HepG2 (cell line): Measurements from ENCODE around the gene TEKTIP1. TPM values are rescaled to one million over a fixed set of nuclear protein-coding genes. Genes with fewer than 3 reads are reported as not detected.
A peak's percentile ranks its signal among the peaks of the same experiment; 100 is the strongest.

Experiments
- CEBPG ChIP-seq: IDR thresholded peaks from 2 replicates; pipeline ENCODE4 v1.6.1; 2016
- CREB1 ChIP-seq, 2 experiments: fragments of 450-650 bp in 1 of 2; IDR thresholded peaks; 2 replicates each; pipeline ENCODE4 v1.6.1; 2016 to 2017; ENCODE audit warnings: control low read depth in 1 of 2, mild to moderate bottlenecking in 1 of 2, missing compliant biosample characterization in 1 of 2, missing genetic modification characterization in 1 of 2
- CREM ChIP-seq, 2 experiments: sonication (generic) in 1 of 2; formaldehyde crosslinking in 1 of 2; IDR thresholded peaks; 2 replicates each; pipeline versions ENCODE4 v1.4.0 to v1.6.1; 2016 to 2020; ENCODE audit warnings: antibody characterized with exemption in 1 of 2, mild to moderate bottlenecking in 1 of 2, missing genetic modification reagents in 1 of 2
- IRF9 ChIP-seq: sonication (generic); formaldehyde crosslinking; IDR thresholded peaks from 2 replicates; pipeline ENCODE4 v1.8.0; 2022; ENCODE audit warnings: missing genetic modification reagents, mild to moderate bottlenecking, borderline replicate concordance
- JUN ChIP-seq: sonication (generic); formaldehyde crosslinking; IDR thresholded peaks from 2 replicates; pipeline ENCODE4 v1.4.0; 2020; ENCODE audit warnings: mild to moderate bottlenecking, missing genetic modification reagents
- KLF9 ChIP-seq: IDR thresholded peaks from 2 replicates; pipeline ENCODE4 v1.6.1; 2016; ENCODE audit warnings: low read depth
- MAFF ChIP-seq: IDR thresholded peaks from 2 replicates; pipeline ENCODE4 v1.6.1; 2011; ENCODE audit warnings: low read depth, low read length, improper control_type of control experiment
- MLLT10 ChIP-seq: sonication (generic); formaldehyde crosslinking; IDR thresholded peaks from 2 replicates; pipeline ENCODE4 v1.4.0; 2020; ENCODE audit warnings: missing genetic modification reagents
- NFIB ChIP-seq: sonication (generic); formaldehyde crosslinking; IDR thresholded peaks from 2 replicates; pipeline ENCODE4 v1.9.0; 2021; ENCODE audit warnings: missing genetic modification reagents, mild to moderate bottlenecking, borderline replicate concordance
- NFYC ChIP-seq: IDR thresholded peaks from 2 replicates; pipeline ENCODE4 v1.6.1; 2016; ENCODE audit warnings: missing genetic modification reagents, missing compliant biosample characterization
- SNAPC5 ChIP-seq: sonication (generic); formaldehyde crosslinking; IDR thresholded peaks from 2 replicates; pipeline ENCODE4 v1.8.1; 2023; ENCODE audit warnings: mild to moderate bottlenecking, missing genetic modification reagents, borderline replicate concordance
- SP4 ChIP-seq: sonication (generic); formaldehyde crosslinking; IDR thresholded peaks from 2 replicates; pipeline ENCODE4 v1.8.1; 2023; ENCODE audit warnings: mild to moderate bottlenecking, missing genetic modification reagents
- SPEN ChIP-seq: sonication (generic); formaldehyde crosslinking; IDR thresholded peaks from 2 replicates; pipeline ENCODE4 v1.5.1; 2020; ENCODE audit warnings: low read depth, mild to moderate bottlenecking, missing genetic modification reagents
- SYNCRIP ChIP-seq: fragments of 200-400 bp; formaldehyde crosslinking; IDR thresholded peaks from 2 replicates; pipeline ENCODE4 v1.6.1; 2018; ENCODE audit warnings: mild to moderate bottlenecking, low read depth, low read length; ENCODE audit not compliant: insufficient read depth
- TCF7L2 ChIP-seq: IDR thresholded peaks from 2 replicates; pipeline ENCODE4 v1.6.1; 2011; ENCODE audit warnings: mild to moderate bottlenecking, low read depth, low read length, moderate library complexity
- TRIM24 ChIP-seq: sonication (generic); formaldehyde crosslinking; IDR thresholded peaks from 2 replicates; pipeline ENCODE4 v1.8.0; 2022; ENCODE audit warnings: mild to moderate bottlenecking, missing genetic modification reagents
- ZFY ChIP-seq: sonication (generic); formaldehyde crosslinking; IDR thresholded peaks from 2 replicates; pipeline ENCODE4 v1.4.0; 2020; ENCODE audit warnings: missing genetic modification reagents
- ZNF317 ChIP-seq: sonication (generic); formaldehyde crosslinking; IDR thresholded peaks from 2 replicates; pipeline ENCODE4 v1.5.0; 2020; ENCODE audit warnings: mild to moderate bottlenecking, missing genetic modification reagents
- ZNF318 ChIP-seq: sonication (generic); formaldehyde crosslinking; IDR thresholded peaks from 2 replicates; pipeline ENCODE4 v1.4.0; 2020; ENCODE audit warnings: mild to moderate bottlenecking, missing genetic modification reagents
- ZNF605 ChIP-seq: sonication (generic); formaldehyde crosslinking; IDR thresholded peaks from 2 replicates; pipeline ENCODE4 v1.8.0; 2022; ENCODE audit warnings: mild to moderate bottlenecking, missing genetic modification reagents
- ZNF792 ChIP-seq: IDR thresholded peaks from 2 replicates; pipeline ENCODE4 v1.6.1; 2016
- polyA plus RNA-seq, 8 experiments: library from polyadenylated mRNA; depleted of rRNA in 3 of 8; stranded (reverse) in 7 of 8; unstranded in 1 of 8; fragments of >200 nt; fragmentation: Illumina TruSeq in 4 of 8; extraction: Trizol in 4 of 8; gene quantifications; 2 replicates each; pipeline versions ENCODE4 v1.2.1 to v1.2.3, GENCODE V29; 2011 to 2016; ENCODE audit warnings: low read depth in 4 of 8, missing spikeins in 1 of 8, mixed read lengths in 1 of 8; ENCODE audit not compliant: insufficient read depth in 1 of 8
- total RNA-seq, 5 experiments: library from RNA; depleted of rRNA; stranded (reverse); fragments of >200 nt; fragmentation: Illumina TruSeq; extraction: Trizol; gene quantifications; 2 replicates each; pipeline ENCODE4 v1.2.3, GENCODE V29; 2016; ENCODE audit warnings: low read depth in 1 of 5

The TEKTIP1 gene
- total and polyA plus RNA-seq, 2 of the 13 experiments (the other 11 are each of a cell fraction or from before 2014, with no cell fraction given): not detected

- TF ChIP-seq ZNF605 (CRISPR knock-in tag): peak; percentile 62; the same call in 1 of the 2 replicates
- TF ChIP-seq JUN: no peak
- peak; percentile 32; the same call in 1 of the 2 replicates for TF ChIP-seq NFYC (CRISPR knock-in tag)
- no peak for TF ChIP-seq SYNCRIP
- no peak for TF ChIP-seq SNAPC5
- peak; percentile 91 for TF ChIP-seq KLF9 (CRISPR knock-in tag)
- TF ChIP-seq TRIM24 (CRISPR knock-in tag): no peak
- TF ChIP-seq SPEN: peak; percentile 87
- peak; percentile 72; the same call in 1 of the 2 replicates for TF ChIP-seq ZFY
- no peak for TF ChIP-seq NFIB
- TF ChIP-seq TCF7L2: no peak
- no peak for TF ChIP-seq MAFF
- 0 out of 2 replicates have a peak, but pooled peaks have one; percentile 2 for TF ChIP-seq CEBPG (CRISPR knock-in tag)
- no peak for TF ChIP-seq ZNF318 (CRISPR knock-in tag)
- peak; percentile 91 for TF ChIP-seq CREB1 (IDR thresholded peaks at IDR 0.05)
- TF ChIP-seq CREB1 (CRISPR knock-in tag; IDR thresholded peaks at IDR 0.05): peak; percentile 97
- TF ChIP-seq ZNF317: no peak
- peak; percentile 96 for TF ChIP-seq CREM (IDR thresholded peaks at IDR 0.05)
- TF ChIP-seq CREM (CRISPR knock-in tag; IDR thresholded peaks at IDR 0.05): peak; percentile 67; the same call in 1 of the 2 replicates
- TF ChIP-seq MLLT10 (CRISPR knock-in tag): no peak
- peak; percentile 59; the same call in 1 of the 2 replicates for TF ChIP-seq ZNF792 (CRISPR knock-in tag)
- peak; percentile 46; the same call in 1 of the 2 replicates for TF ChIP-seq IRF9
- TF ChIP-seq SP4 (CRISPR knock-in tag): peak; percentile 89
Measured at GRCh38 chr19:3505598-3506383, 33.2 kb upstream of the TEKTIP1 start, which contains the start of gene FZR1 (continued).
